Trophoblast cell (in vitro differentiated cells and primary cell): ENCODE data around the gene RPLP1.
A peak's percentile ranks its signal among the peaks of the same experiment; 100 is the strongest.

Source experiments
- DNase-seq, 2 donors: peaks; one replicate each; pipeline ENCODE4 v3.0.0-alpha.2; 2016
- H2AFZ ChIP-seq: 2 replicates; pipeline ENCODE4 v1.6.1; 2013; ENCODE audit warnings: low read length, moderate library complexity, mild to moderate bottlenecking; ENCODE audit not compliant: insufficient read depth, poor library complexity
- H2AK5ac ChIP-seq: 2 replicates; pipeline ENCODE4 v1.6.1; 2013; ENCODE audit warnings: mild to moderate bottlenecking, low read length
- H2BK120ac ChIP-seq: 2 replicates; pipeline ENCODE4 v1.6.1; 2013; ENCODE audit warnings: low read length, mild to moderate bottlenecking, moderate library complexity; ENCODE audit not compliant: insufficient read depth, poor library complexity
- H2BK12ac ChIP-seq: 2 replicates; pipeline ENCODE4 v1.6.1; 2013; ENCODE audit warnings: mild to moderate bottlenecking, low read length, moderate library complexity
- H2BK5ac ChIP-seq: 2 replicates; pipeline ENCODE4 v1.6.1; 2013; ENCODE audit warnings: low read length, low read depth, moderate library complexity, mild to moderate bottlenecking; ENCODE audit not compliant: poor library complexity
- H3K14ac ChIP-seq: 2 replicates; pipeline ENCODE4 v1.6.1; 2013; ENCODE audit warnings: mild to moderate bottlenecking, low read length
- H3K18ac ChIP-seq: 2 replicates; pipeline ENCODE4 v1.6.1; 2013; ENCODE audit warnings: mild to moderate bottlenecking, low read length
- H3K23ac ChIP-seq: 2 replicates; pipeline ENCODE4 v1.6.1; 2013; ENCODE audit warnings: low read length
- H3K27ac ChIP-seq: 2 replicates; pipeline ENCODE4 v1.5.1; 2013; ENCODE audit warnings: low read depth, mild to moderate bottlenecking, inconsistent platforms, low read length, moderate library complexity
- H3K27me3 ChIP-seq: 2 replicates; pipeline ENCODE4 v1.6.1; 2013; ENCODE audit warnings: inconsistent platforms, mild to moderate bottlenecking, low read length, moderate library complexity; ENCODE audit not compliant: insufficient read depth
- H3K36me3 ChIP-seq, 2 experiments: 1 replicate in 1 of 2; 2 replicates in 1 of 2; pipeline ENCODE4 v1.6.1; 2013; ENCODE audit warnings: low read length in 2 of 2, mild to moderate bottlenecking in 2 of 2, moderate library complexity in 1 of 2; ENCODE audit not compliant: insufficient read depth in 2 of 2, control insufficient read depth in 1 of 2
- H3K4ac ChIP-seq: 2 replicates; pipeline ENCODE4 v1.6.1; 2013; ENCODE audit warnings: low read depth, mild to moderate bottlenecking, low read length, moderate library complexity
- H3K4me1 ChIP-seq, 2 experiments: 1 replicate in 1 of 2; 2 replicates in 1 of 2; pipeline ENCODE4 v1.6.1; 2013; ENCODE audit warnings: low read length in 2 of 2, mild to moderate bottlenecking in 2 of 2, moderate library complexity in 1 of 2; ENCODE audit not compliant: insufficient read depth in 2 of 2, control insufficient read depth in 1 of 2
- H3K4me2 ChIP-seq: 2 replicates; pipeline ENCODE4 v1.6.1; 2013; ENCODE audit warnings: inconsistent platforms, mild to moderate bottlenecking, low read length, moderate library complexity
- H3K4me3 ChIP-seq: 2 replicates; pipeline ENCODE4 v1.5.1; 2013; ENCODE audit warnings: mild to moderate bottlenecking, low read depth, low read length, inconsistent platforms
- H3K79me1 ChIP-seq: one replicate; pipeline ENCODE4 v1.6.1; 2013; ENCODE audit warnings: low read length
- H3K79me2 ChIP-seq: 2 replicates; pipeline ENCODE4 v1.6.1; 2013; ENCODE audit warnings: low read length, mild to moderate bottlenecking; ENCODE audit not compliant: control insufficient read depth, insufficient read depth, poor library complexity
- H3K9ac ChIP-seq: 2 replicates; pipeline ENCODE4 v1.6.1; 2013; ENCODE audit warnings: mild to moderate bottlenecking, low read length
- H3K9me3 ChIP-seq: 2 replicates; pipeline ENCODE4 v1.6.1; 2013; ENCODE audit warnings: low read depth, mild to moderate bottlenecking, control low read depth, inconsistent platforms, low read length; ENCODE audit not compliant: insufficient read depth
- H4K12ac ChIP-seq: 2 replicates; pipeline ENCODE4 v1.6.1; 2013; ENCODE audit warnings: low read depth, mild to moderate bottlenecking, low read length, moderate library complexity
- H4K8ac ChIP-seq: 2 replicates; pipeline ENCODE4 v1.6.1; 2013; ENCODE audit warnings: low read depth, mild to moderate bottlenecking, low read length, moderate library complexity
- H4K91ac ChIP-seq: one replicate; pipeline ENCODE4 v1.6.1; 2013; ENCODE audit warnings: low read depth, mild to moderate bottlenecking, low read length, moderate library complexity
- WGBS: extraction: QIAGEN DNeasy Blood & Tissue Kit; methylation state at CpG from one replicate; pipeline ENCODE4 v1.1.7; 2013; ENCODE audit warnings: missing lambda C conversion rate; ENCODE audit not compliant: insufficient read length, insufficient coverage; ENCODE audit errors: extremely low coverage; 5-methylcytosine and 5-hydroxymethylcytosine counted together

RPLP1 gene

DNA sequence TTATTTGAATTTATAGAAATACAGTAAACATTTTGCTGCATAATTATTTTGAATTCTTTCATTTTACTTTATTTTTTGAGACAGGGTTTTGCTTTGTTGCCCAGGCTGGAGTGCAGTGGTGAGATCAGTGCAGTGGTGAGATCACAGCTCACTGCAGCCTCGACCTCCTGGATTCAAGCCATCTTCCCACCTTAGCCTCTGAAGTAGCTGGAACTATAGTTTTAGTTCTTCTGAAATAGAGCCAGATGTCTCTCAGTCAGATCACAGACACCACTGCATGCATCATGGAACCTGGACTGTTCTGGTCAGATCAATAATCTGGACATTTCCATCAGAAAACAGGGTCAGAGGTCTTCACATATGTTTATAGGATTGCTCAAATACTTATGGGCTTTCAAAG is 7.9 kb downstream of the RPLP1 start:
- H3K4me2 ChIP-seq, result no peak overlapping the region
- H3K4me1 ChIP-seq, result peaks cover 2 to 5% of the 10 kb centered on the region in 2 experiments
- H3K36me3 ChIP-seq, result peaks cover 4 to 11% of the 10 kb centered on the region in 2 experiments
- no peak overlapping the region for H4K8ac ChIP-seq
- no peak overlapping the region for H3K4me3 ChIP-seq
- H4K91ac ChIP-seq, result no peak overlapping the region
- H2AFZ ChIP-seq, result no peak overlapping the region
- no CpG with 5 or more reads among the region's 1 CpG for WGBS
- no peak overlapping the region for H2BK5ac ChIP-seq
- no peaks in the 10 kb centered on the region for H3K27me3 ChIP-seq
- no peak overlapping the region for H3K27ac ChIP-seq
- peaks cover 5% of the 10 kb centered on the region for H3K79me1 ChIP-seq
- H3K4ac ChIP-seq, result no peak overlapping the region
- H4K12ac ChIP-seq, result no peak overlapping the region
- H3K9me3 ChIP-seq, result no peaks in the 10 kb centered on the region
- H3K79me2 ChIP-seq, result peaks cover 1% of the 10 kb centered on the region
- H3K18ac ChIP-seq, result no peak overlapping the region
- no peak overlapping the region for H3K9ac ChIP-seq
- no peak overlapping the region for H2BK12ac ChIP-seq
- H3K14ac ChIP-seq, result no peak overlapping the region
- no peak overlapping the region for H3K23ac ChIP-seq
- no peak for DNase-seq
- no peak overlapping the region for H2AK5ac ChIP-seq
- H2BK120ac ChIP-seq, result no peak overlapping the region

GRCh38 chr15:69462030-69462492 is 9.4 kb downstream of the RPLP1 start:
- Histone ChIP-seq H3K4me1 (peaks cover 2 to 5% of the 10 kb centered on the region in 2 experiments), H3K9me3 (no peaks in the 10 kb centered on the region), H3K18ac (no peak overlapping the region), H4K91ac (no peak overlapping the region), H3K79me1 (peaks cover 5% of the 10 kb centered on the region), H3K79me2 (peaks cover 1% of the 10 kb centered on the region), H2BK5ac (no peak overlapping the region), H4K8ac (peak overlapping the region; percentile 7), H3K36me3 (no peaks in the 10 kb centered on the region), H3K4me3 (no peak overlapping the region), H3K9ac (no peak overlapping the region), H3K4ac (no peak overlapping the region), H2BK12ac (no peak overlapping the region), H2AFZ (no peak overlapping the region), H3K27me3 (no peaks in the 10 kb centered on the region), H3K27ac (no peak overlapping the region), H4K12ac (no peak overlapping the region), H3K14ac (no peak overlapping the region), H3K4me2 (no peak overlapping the region), H2BK120ac (no peak overlapping the region), H2AK5ac (no peak overlapping the region), H3K23ac (no peak overlapping the region)
- no peak for DNase-seq
- no CpG with 5 or more reads among the region's 23 CpGs for WGBS

DNA sequence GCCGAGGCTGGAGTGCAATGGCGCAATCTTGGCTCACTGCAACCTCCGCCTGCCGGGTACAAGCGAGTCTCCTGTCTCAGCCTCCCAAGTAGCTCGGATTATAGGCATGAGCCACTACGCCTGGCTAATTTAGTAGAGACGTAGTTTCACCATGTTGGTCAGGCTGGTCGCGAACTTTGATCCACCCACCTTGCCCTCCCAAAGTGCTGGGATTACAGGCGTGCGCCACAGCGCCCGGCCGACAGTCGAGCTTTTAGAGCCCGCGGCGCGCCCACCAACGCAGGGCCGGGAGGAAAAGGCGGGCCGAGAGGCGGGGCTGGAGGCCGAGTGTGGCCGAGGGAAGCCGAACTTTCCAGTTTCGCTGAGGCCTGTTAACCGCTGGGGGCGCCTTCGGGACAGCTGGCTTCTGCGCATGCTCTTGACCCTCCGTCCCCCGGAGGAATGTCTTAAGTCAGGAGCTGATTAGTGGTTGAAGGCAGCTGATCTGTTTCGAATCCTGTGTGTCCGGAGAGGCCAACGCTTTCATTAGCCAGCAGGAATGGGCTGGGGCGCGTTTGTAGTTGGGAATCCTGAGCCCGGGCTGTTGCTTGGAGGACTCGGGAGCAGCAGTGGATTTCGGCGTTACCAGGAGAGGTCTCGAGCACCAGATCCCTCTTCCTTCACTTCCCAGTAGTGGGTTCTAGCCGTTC is 10.0 kb downstream of the RPLP1 start:
- Histone ChIP-seq H3K23ac (no peak overlapping the region), H3K79me1 (peaks cover 5% of the 10 kb centered on the region), H3K79me2 (peaks cover 1% of the 10 kb centered on the region), H2AK5ac (no peak overlapping the region), H2BK12ac (no peak overlapping the region), H2AFZ (peak overlapping the region; percentile 30), H2BK120ac (peak overlapping the region; percentile 67), H4K8ac (peak overlapping the region; percentile 88), H3K4ac (no peak overlapping the region), H3K9me3 (no peaks in the 10 kb centered on the region), H3K27ac (peak overlapping the region; percentile 90), H3K4me3 (no peak overlapping the region), H3K27me3 (no peaks in the 10 kb centered on the region), H3K9ac (peak overlapping the region; percentile 73), H2BK5ac (peak overlapping the region; percentile 64), H3K36me3 (no peaks in the 10 kb centered on the region), H3K18ac (peak overlapping the region; percentile 74), H3K14ac (peak overlapping the region; percentile 77), H4K12ac (peak overlapping the region; percentile 81), H3K4me1 (peaks cover 4 to 7% of the 10 kb centered on the region in 2 experiments), H4K91ac (peak overlapping the region; percentile 84), H3K4me2 (peak overlapping the region; percentile 74)
- WGBS, result no CpG with 5 or more reads among the region's 46 CpGs
- peak; percentile 98 to 99 for DNase-seq

DNA sequence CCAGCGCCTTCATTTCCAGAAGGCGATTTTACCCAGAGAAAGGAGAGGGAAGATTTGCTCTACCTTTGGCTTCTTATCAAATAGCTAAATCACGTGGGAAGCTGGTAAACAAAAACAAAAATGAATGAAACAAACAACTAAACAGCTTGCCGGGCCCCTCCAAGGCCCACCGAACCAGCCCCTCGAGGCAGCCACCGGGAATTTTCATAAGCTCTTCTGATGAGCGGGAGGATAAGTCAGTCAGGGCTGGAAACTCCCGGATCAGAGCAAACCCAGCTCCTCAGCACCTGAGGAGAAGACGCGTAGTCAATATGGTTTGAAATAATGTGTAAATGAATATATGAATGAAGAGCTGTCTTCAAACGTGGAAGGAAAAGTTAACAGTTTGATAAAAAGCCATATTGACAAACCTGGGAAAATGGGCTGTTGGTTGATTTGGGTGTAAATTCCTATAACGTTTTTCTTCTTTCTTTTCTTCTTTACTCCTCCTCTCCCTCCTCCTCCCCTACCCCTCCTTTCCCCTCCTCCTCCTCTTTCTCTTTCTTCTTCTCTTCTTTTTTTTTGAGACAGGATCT is 10.7 kb downstream of the RPLP1 start:
- no peaks in the 10 kb centered on the region for H3K27me3 ChIP-seq
- H3K18ac ChIP-seq, result peak overlapping the region; percentile 74
- H3K4me3 ChIP-seq, result no peak overlapping the region
- H4K8ac ChIP-seq, result peak overlapping the region; percentile 88
- H3K4me2 ChIP-seq, result peak overlapping the region; percentile 74
- H2AFZ ChIP-seq, result peak overlapping the region; percentile 30
- no peak overlapping the region for H2BK12ac ChIP-seq
- peaks cover 7 to 10% of the 10 kb centered on the region in 2 experiments for H3K4me1 ChIP-seq
- H3K27ac ChIP-seq, result peak overlapping the region; percentile 90
- H2BK120ac ChIP-seq, result peak overlapping the region; percentile 67
- H3K9ac ChIP-seq, result peak overlapping the region; percentile 73
- peaks cover 5% of the 10 kb centered on the region for H3K79me1 ChIP-seq
- peak overlapping the region; percentile 81 for H4K12ac ChIP-seq
- no peaks in the 10 kb centered on the region for H3K36me3 ChIP-seq
- no peak overlapping the region for H2AK5ac ChIP-seq
- H3K9me3 ChIP-seq, result no peaks in the 10 kb centered on the region
- H3K23ac ChIP-seq, result no peak overlapping the region
- peaks cover 1% of the 10 kb centered on the region for H3K79me2 ChIP-seq
- 100% methylated on average over 3 of the region's 13 CpGs for WGBS
- H4K91ac ChIP-seq, result peak overlapping the region; percentile 84
- peak overlapping the region; percentile 77 for H3K14ac ChIP-seq
- H3K4ac ChIP-seq, result no peak overlapping the region
- peak in 1 of 2 donors; percentile 33 for DNase-seq
- H2BK5ac ChIP-seq, result peak overlapping the region; percentile 64
